GM21723 (cell line): Measurements from ENCODE around the gene SVEP1.
"Not testable (repeated sequence)": the region's sequence is repeated elsewhere in the genome, so short reads cannot be mapped to it uniquely, and the experiment has no call there.

Experiments
- ATAC-seq: cut with Tn5 transposase; IDR thresholded peaks from one replicate; pipeline ENCODE4 v1.9.1; 2021; ENCODE audit warnings: mild to moderate bottlenecking, moderate library complexity; ENCODE audit not compliant: unreplicated experiment

SVEP1 gene

GRCh38 chr9:110383491-110383890 lies 196.1 kb downstream of the SVEP1 start:
- no peak for ATAC-seq

DNA sequence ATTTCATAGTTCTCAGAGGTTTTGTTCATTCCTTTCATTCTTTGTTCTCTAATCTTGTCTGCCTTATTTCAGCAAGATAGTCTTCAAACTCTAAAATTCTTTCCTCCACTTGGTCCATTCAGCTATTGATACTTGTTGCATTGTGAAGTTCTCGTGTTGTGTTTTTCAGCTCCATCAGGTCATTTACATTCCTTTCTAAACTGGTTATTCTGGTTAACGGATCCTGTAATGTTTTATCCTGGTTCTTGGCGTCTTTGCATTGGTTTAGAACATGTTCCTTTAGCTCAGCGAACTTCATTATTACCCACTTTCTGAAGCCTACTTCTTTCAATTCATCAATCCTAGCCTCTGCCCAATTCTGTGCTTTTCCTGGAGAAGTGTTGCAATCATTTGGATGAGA lies 196.8 kb downstream of the SVEP1 start:
- no peak for ATAC-seq

- ATAC-seq = no peak
These were observed 208.0 kb downstream of the SVEP1 start for GRCh38 chr9:110371411-110372007.

- no peak for ATAC-seq
These were observed 209.2 kb downstream of the SVEP1 start for GRCh38 chr9:110370315-110370714.

DNA sequence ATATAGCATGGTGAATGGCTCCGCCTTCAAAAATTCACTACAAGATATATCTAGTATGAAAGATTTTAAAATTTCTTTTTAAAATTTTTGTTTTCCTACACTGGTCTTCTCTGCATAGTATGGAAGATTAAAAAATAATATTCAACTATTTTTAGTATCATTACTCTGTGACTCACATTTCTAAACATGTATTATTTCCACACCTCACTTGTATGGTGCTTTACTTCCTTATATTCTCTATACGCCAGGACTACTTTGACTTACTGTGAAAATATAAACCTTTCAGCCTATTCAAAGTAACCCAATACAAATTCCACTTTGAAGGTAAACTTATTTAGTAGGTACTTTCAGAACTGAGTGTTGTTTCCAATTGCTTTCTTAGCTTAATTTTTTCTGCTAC lies 215.1 kb downstream of the SVEP1 start:
- no peak for ATAC-seq

GRCh38 chr9:110358992-110359391 lies 220.5 kb downstream of the SVEP1 start:
- ATAC-seq = not testable (repeated sequence)

- no peak for ATAC-seq
These were observed 222.0 kb downstream of the SVEP1 start for GRCh38 chr9:110357505-110357904.

GRCh38 chr9:110356639-110357395 lies 222.7 kb downstream of the SVEP1 start:
- ATAC-seq = no peak

- ATAC-seq = no peak
These were observed 223.6 kb downstream of the SVEP1 start for GRCh38 chr9:110355911-110356310.

GRCh38 chr9:110351009-110351467 lies 228.5 kb downstream of the SVEP1 start:
- no peak for ATAC-seq

GRCh38 chr9:110346325-110346724 lies 233.2 kb downstream of the SVEP1 start:
- ATAC-seq = no peak

DNA sequence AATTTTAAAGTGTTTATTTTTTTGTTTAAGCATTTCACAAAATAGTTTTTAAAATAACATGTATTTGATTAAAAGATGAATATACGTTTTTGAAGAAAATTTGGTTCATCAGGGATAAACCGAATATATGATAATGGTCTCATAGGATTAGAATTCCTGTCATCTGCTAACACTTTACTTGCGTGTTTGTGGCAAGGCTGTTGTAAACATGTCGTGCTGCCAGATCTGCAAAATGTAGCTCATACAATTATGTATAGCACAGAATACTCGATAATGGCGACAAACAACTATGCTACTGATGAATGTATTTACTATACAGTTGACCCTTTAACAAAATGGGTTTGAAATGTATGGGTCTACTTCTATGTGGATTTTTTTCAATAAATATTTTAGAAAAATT lies 234.7 kb downstream of the SVEP1 start:
- ATAC-seq = no peak

DNA sequence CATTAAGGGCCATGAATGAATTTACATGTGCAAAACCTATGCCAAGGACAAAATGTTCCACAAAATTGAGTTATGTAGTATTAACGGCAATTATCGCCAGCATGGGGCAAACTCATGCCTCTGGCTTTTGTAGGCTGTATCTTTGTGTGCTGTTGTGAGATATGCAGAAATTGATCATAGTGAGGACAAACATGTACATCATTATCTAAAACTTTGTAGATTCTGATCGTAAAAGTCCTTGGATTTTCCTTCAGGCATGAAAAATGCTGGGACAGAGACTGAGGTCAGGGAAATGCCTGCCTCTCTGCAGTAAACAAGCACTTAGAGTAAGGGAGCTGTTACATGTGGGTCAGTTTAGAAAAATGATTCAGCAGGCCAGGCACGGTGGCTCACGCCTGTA lies 236.0 kb downstream of the SVEP1 start:
- ATAC-seq = no peak

DNA sequence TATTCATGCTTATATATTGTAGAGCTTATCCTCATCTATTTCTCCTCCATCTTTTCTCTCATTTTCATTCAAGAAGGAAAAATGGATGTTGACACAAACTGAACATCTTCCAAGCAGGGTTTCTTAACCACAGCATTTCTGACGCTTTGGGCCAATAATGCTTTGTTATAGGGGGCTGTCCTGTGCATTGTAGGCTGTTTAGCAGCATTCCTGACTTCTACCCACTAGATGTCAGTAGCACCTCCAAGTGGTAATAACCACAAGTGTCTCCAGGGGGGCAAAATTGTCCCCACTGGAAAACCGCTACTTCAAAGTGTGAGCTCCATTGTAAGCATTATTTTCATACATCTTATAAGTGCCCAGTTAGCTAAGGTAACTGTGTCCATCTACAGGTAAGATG lies 239.2 kb downstream of the SVEP1 start:
- ATAC-seq = no peak

DNA sequence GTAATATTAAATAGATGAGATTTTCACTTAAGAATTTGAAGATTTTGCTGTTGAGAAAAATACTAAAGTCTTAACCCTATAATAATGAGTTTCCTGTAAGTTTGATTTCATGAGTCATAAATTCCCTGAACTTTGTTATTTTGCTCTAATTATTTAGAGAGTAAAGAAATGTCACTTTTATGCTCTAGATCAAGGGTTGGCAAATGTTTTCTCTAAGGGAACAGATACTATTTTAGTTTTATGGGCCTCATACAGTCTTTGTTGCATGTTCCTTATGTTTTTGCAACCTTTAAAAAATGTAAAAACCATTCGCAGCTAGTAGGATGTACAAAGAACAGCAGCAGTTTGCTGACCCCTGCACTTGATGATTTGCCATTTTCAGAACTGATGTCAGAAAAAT lies 241.4 kb downstream of the SVEP1 start:
- no peak for ATAC-seq

GRCh38 chr9:110337727-110338126 lies 241.8 kb downstream of the SVEP1 start, which contains the start of gene TXNDC8:
TXNDC8 (minus strand) TSS chr9:110337863.
- no peak for ATAC-seq

DNA sequence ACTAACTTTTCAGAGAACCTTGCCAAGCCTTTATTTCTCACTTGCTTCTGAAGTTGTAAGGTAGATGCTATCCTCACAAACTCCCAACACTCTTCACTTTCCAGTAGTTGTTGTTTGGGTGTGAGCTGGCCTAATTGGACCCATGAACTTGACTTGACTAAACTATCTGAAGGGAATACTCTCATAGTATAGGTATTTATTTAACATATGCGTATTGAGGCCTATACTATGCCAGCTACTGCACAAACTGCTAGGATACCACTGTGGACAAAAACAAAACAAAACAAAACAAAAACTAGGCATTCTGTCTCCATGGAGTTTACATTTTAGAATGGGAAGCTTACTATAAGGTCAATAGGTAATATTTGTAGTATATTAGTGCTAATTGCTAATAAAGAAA lies 243.2 kb downstream of the SVEP1 start:
- no peak for ATAC-seq

GRCh38 chr9:110334871-110335270 lies 244.7 kb downstream of the SVEP1 start:
- peak; percentile 17 for ATAC-seq

DNA sequence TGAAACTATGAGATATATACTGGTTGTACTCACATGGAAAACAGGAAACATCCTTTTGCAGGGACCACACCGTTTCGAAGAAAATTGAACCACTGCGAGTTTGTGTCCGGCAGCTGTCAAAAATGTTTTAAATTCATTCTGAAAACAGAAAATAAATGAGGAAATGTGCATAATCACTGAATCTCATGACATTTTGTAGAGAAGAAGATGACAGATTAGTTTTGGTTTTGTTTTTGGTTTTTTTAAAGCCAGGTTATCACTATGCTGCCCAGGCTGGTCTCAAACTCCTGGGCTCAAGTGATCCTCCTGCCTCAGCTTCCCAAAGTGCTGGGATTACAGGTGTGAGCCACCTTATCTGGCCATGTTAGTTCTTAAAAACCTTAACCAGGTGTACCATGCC lies 245.4 kb downstream of the SVEP1 start:
- peak; percentile 77 for ATAC-seq

GRCh38 chr9:110332766-110333165 lies 246.8 kb downstream of the SVEP1 start:
- ATAC-seq = no peak

- no peak for ATAC-seq
These were observed 248.9 kb downstream of the SVEP1 start for GRCh38 chr9:110330484-110331105.

DNA sequence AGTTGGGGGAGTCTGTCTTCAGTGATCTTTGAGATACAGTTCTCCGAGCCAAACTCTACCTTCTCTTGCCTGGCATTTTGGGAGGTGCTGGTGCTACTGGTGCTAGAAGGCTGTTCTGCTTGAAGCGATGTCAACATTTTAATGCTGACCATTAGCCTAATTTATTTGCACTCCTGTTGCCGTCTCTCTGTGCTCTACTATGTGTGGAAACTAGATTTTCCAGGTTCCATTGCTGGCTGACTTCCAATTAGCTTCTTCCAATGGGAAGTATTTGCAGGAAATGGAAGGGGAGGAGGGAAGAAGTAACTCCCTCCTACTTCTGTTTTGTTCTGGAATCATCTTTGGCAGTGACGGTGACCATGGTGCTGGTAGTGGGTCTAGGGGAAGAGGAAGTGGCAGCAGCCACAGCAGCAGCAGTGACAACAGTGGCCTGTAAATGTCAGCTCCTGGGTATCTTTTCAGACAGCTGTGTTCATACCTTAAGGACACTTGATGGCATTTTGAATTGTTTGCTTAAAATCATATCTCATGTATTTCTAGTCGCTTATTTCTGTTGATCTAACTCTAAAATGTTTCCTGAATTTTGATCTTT lies 249.8 kb downstream of the SVEP1 start:
- no peak for ATAC-seq
